Measurements from ENCODE around the gene NCCRP1. TPM values are rescaled to one million over a fixed set of nuclear protein-coding genes. Genes with fewer than 3 reads are reported as not detected.

NCCRP1 gene
- total RNA-seq, 1 experiment from 2014 or later: 0.46 TPM

DNA sequence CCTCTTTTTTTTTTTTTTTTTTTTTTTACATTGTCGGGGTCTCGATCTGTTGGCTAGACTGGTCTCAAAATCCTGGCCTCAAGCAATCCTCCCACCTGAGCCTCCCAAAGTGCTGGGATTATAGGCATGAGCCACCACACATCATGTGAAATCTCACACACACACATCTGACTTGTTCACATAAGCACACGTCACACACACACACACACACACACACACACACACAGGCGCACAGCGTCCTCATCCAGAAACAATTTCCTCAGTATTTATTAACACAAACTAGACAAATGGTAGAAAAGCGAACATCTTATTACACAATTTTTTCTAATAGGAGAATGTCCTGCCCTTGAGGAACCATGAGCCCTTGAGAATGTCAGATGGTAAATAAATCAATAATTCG is 12.4 kb downstream of the NCCRP1 start:
- H3K9me3 ChIP-seq (ENCODE audit: control insufficient read depth, insufficient read depth, low read depth, low read length): no peaks in the 10 kb centered on the region
- DNase-seq (ENCODE audit: low read depth, low spot score) (no peak), ATAC-seq (no peak)
- no TSS peak for BruUV-seq (replicated peaks)
- in situ Hi-C loops (cut with HindIII; ENCODE audit: low pct_unique_long_range_greater_than_20kb, low sequenced_read_pairs) (no loop called here), intact Hi-C loops (cut with micrococcal nuclease; ENCODE audit: unreplicated experiment) (no loop called here)
- CTCF ChIA-PET: interaction anchor here (0.7 to 1.1 kb wide), 3 partner anchors 104 to 583 kb away, joined by 4 to 9 read pairs (median 5); no protein-coding TSS in a partner anchor
- TF ChIP-seq, protein P1, sequence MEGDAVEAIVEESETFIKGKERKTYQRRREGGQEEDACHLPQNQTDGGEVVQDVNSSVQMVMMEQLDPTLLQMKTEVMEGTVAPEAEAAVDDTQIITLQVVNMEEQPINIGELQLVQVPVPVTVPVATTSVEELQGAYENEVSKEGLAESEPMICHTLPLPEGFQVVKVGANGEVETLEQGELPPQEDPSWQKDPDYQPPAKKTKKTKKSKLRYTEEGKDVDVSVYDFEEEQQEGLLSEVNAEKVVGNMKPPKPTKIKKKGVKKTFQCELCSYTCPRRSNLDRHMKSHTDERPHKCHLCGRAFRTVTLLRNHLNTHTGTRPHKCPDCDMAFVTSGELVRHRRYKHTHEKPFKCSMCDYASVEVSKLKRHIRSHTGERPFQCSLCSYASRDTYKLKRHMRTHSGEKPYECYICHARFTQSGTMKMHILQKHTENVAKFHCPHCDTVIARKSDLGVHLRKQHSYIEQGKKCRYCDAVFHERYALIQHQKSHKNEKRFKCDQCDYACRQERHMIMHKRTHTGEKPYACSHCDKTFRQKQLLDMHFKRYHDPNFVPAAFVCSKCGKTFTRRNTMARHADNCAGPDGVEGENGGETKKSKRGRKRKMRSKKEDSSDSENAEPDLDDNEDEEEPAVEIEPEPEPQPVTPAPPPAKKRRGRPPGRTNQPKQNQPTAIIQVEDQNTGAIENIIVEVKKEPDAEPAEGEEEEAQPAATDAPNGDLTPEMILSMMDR (IDR thresholded peaks at IDR 0.05): no peak
- TF ChIP-seq TCF7L2 (IDR thresholded peaks at IDR 0.05; ENCODE audit: low read depth, low read length) (no peak), SIN3A (IDR thresholded peaks at IDR 0.05; ENCODE audit: borderline replicate concordance, insufficient read depth, low read depth, low read length) (no peak), POLR2AphosphoS5 (IDR thresholded peaks at IDR 0.05; ENCODE audit: low read depth, low read length) (no peak)
- TF ChIP-seq, protein P2, sequence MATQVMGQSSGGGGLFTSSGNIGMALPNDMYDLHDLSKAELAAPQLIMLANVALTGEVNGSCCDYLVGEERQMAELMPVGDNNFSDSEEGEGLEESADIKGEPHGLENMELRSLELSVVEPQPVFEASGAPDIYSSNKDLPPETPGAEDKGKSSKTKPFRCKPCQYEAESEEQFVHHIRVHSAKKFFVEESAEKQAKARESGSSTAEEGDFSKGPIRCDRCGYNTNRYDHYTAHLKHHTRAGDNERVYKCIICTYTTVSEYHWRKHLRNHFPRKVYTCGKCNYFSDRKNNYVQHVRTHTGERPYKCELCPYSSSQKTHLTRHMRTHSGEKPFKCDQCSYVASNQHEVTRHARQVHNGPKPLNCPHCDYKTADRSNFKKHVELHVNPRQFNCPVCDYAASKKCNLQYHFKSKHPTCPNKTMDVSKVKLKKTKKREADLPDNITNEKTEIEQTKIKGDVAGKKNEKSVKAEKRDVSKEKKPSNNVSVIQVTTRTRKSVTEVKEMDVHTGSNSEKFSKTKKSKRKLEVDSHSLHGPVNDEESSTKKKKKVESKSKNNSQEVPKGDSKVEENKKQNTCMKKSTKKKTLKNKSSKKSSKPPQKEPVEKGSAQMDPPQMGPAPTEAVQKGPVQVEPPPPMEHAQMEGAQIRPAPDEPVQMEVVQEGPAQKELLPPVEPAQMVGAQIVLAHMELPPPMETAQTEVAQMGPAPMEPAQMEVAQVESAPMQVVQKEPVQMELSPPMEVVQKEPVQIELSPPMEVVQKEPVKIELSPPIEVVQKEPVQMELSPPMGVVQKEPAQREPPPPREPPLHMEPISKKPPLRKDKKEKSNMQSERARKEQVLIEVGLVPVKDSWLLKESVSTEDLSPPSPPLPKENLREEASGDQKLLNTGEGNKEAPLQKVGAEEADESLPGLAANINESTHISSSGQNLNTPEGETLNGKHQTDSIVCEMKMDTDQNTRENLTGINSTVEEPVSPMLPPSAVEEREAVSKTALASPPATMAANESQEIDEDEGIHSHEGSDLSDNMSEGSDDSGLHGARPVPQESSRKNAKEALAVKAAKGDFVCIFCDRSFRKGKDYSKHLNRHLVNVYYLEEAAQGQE (IDR thresholded peaks at IDR 0.05; ENCODE audit: insufficient read depth in 1 of 2, low read depth in 2 of 2, low read length in 1 of 2): no peak
- POLR2A ChIA-PET: interaction anchor here (0.6 kb wide), 1 partner anchor 100 kb away, joined by 3 read pairs; no protein-coding TSS in a partner anchor
- H3K4me3 ChIP-seq (ENCODE audit: low read depth in 2 of 2, low read length in 2 of 2): no peak overlapping the region
- H3K4me1 ChIP-seq (ENCODE audit: control insufficient read depth, insufficient read depth, low read length): no peaks in the 10 kb centered on the region
- no peaks in the 10 kb centered on the region for H3K27me3 ChIP-seq (ENCODE audit: control insufficient read depth, insufficient read depth, low read length)
- no peak overlapping the region for H3K27ac ChIP-seq (ENCODE audit: low read length)
- H3K36me3 ChIP-seq (ENCODE audit: control insufficient read depth, insufficient read depth, low read length): no peaks in the 10 kb centered on the region

DNA sequence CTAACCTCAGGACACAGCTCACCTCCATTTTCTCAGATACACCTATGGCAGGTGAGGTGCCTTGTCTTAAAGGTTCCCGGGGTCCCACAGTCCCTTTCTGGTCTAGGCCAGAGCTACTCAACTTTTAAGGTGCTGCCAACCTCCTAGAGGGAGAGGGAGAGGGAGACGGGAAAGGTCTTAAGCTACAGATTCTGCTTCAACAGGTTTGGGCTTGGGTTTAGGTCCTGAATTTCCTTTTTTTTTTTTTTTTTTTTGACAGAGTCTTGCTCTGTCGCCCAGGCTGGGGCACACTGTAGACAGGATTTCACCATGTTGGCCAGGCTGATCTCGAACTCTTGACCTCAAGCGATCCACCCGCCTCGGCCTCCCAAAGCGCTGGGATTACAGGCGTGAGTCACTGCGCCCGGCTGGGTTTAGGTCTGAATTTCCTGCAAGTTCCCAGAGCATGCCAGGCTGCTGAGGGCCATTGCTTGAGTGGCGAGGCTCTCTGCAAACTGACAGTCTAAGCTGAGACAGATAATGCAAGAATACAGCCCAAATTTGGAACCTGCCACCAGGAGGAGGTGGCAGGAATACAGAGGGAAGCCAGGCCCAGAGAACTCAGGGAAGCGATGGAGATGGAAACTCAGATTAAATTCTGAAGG is 15.1 kb downstream of the NCCRP1 start:
- in situ Hi-C loops (cut with HindIII; ENCODE audit: low pct_unique_long_range_greater_than_20kb, low sequenced_read_pairs): no loop called here
- DNase-seq (ENCODE audit: low read depth, low spot score): no peak
- TF ChIP-seq, protein P2 (IDR thresholded peaks at IDR 0.05; ENCODE audit: insufficient read depth in 1 of 2, low read depth in 2 of 2, low read length in 1 of 2): no peak
- no peak for TF ChIP-seq POLR2AphosphoS5 (IDR thresholded peaks at IDR 0.05; ENCODE audit: low read depth, low read length)
- TF ChIP-seq TCF7L2 (IDR thresholded peaks at IDR 0.05; ENCODE audit: low read depth, low read length): no peak
- TF ChIP-seq, protein P1 (IDR thresholded peaks at IDR 0.05): no peak
- no peak for TF ChIP-seq SIN3A (IDR thresholded peaks at IDR 0.05; ENCODE audit: borderline replicate concordance, insufficient read depth, low read depth, low read length)

More for the DNA sequence above, 15.1 kb downstream of the NCCRP1 start:
- H3K4me1 ChIP-seq (ENCODE audit: control insufficient read depth, insufficient read depth, low read length): no peaks in the 10 kb centered on the region
- H3K9me3 ChIP-seq (ENCODE audit: control insufficient read depth, insufficient read depth, low read depth, low read length): no peaks in the 10 kb centered on the region
- H3K27ac ChIP-seq (ENCODE audit: low read length): no peak overlapping the region
- peak; percentile 54 for ATAC-seq
- H3K4me3 ChIP-seq (ENCODE audit: low read depth in 2 of 2, low read length in 2 of 2): no peak overlapping the region
- no TSS peak for BruUV-seq (replicated peaks)
- H3K27me3 ChIP-seq (ENCODE audit: control insufficient read depth, insufficient read depth, low read length): no peaks in the 10 kb centered on the region
- intact Hi-C loops (cut with micrococcal nuclease; ENCODE audit: unreplicated experiment): loop anchor here (1.0 to 5.0 kb wide), 2 partner anchors 116 to 200 kb away; partner anchors contain the start of gene PLEKHG2
- H3K36me3 ChIP-seq (ENCODE audit: control insufficient read depth, insufficient read depth, low read length): no peaks in the 10 kb centered on the region
- POLR2A ChIA-PET: interaction anchor here (0.6 to 0.8 kb wide), 5 partner anchors 9 to 576 kb away, joined by 3 to 7 read pairs (median 3); no protein-coding TSS in a partner anchor
- CTCF ChIA-PET: interaction anchor here (0.5 to 5.5 kb wide), 20 partner anchors 9 to 559 kb away, joined by 3 to 78 read pairs (median 4); no protein-coding TSS in a partner anchor

Data from Panc1 (cell line).